HG03135 (cell line): ENCODE data around the gene MAP3K20.
"Not testable (repeated sequence)": the region's sequence is repeated elsewhere in the genome, so short reads cannot be mapped to it uniquely, and the experiment has no call there.

Experiments
- ATAC-seq: cut with Tn5 transposase; IDR thresholded peaks from one replicate; pipeline ENCODE4 v1.9.1; 2021; ENCODE audit warnings: mild to moderate bottlenecking, moderate library complexity; ENCODE audit not compliant: unreplicated experiment

Gene MAP3K20

DNA sequence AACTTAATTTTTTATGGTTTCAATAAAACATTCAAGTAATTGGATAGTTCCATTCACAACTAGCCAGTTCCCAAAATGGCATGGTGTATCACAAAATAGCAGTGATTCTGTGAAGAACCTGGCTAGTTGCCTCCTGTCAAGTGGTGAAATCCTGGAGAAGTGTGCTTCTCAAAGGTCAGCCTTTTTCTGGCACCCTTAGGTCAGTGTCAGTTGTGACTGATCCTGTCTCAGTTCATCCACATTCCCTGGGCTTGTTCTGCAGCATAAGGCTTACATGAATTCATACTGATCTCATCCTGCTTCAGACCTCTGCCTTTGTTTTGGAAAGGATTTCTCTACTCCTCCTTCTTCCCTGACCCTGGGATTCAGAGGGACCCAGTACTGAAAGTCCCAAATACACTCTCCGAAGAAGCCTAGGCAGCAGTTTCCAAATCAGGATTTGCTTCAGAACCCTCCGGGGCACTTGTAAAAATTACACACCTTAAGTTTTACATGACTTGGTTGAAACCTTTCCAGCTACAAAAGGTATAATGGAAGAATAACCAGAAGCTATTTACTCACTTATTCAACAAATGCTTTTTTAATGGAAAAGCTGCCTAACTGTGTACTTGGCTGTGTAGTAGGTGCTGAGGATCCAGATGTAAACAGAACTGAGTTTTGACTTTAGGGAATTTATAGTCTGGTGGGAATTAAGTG is 11.0 kb downstream of the MAP3K20 start:
- no peak for ATAC-seq

GRCh38 chr2:173087214-173087581 is 11.6 kb downstream of the MAP3K20 start:
- ATAC-seq, result no peak

DNA sequence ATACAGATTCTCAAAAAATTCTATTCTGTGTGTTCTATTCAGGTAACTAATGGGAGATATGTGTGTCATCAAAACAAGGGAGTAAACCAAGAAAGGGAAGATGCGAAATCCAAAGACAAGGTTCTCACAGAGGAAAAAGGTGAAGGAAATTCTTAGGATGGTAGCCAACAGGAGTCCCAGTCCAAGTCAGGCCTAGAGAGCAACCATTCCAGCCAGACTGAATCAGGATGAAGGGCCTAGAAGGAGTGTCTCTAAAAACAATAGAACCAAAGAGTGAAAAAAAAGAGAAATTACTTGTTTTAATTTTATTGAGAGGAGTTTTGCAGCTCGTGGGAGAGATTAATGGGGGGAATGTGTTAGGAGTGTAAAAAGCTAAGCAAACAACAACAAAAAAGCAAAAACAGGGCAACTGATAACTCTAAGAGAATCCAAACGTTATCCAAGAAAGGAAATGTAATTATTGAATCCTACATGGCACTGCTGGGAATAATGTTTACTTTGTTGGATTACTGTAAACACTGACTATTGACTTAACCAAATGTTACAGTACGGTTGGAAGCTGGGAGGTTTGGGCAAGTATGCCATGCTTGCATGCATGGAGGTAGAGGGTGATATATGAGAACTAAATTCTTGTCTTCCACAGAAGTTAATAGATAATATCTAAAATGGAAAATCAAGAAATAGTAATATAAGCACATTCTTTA is 12.3 kb downstream of the MAP3K20 start:
- no peak for ATAC-seq

DNA sequence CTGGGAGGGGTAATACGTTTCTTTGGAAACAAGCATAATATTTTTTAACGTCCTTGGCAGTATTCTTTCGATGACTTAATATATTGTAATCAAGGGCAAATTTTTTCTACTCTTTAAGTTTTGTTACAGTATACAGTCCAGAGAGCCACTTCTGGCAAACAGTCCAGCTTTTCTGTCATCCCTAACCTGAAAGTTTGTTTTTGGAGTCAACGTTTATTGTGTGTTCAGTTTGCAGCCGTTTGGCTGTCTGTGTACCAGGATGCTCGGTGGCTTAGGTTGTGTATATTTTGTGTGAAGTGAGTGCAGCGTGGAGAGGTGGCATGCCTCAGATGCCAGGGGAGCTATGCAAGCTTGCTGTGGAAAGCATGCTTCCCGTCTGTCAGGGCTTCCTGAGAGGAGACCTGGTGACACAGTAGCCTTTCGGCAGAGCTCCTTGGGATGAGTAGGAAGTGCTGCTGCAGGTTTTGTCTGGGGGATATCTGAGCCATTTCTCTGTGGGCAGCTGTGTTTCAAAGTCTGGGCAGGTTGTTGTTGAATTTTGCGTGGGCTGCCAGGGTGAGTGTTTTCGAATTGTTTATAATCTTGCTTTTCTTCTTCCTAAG is 14.7 kb downstream of the MAP3K20 start:
- ATAC-seq, result no peak

DNA sequence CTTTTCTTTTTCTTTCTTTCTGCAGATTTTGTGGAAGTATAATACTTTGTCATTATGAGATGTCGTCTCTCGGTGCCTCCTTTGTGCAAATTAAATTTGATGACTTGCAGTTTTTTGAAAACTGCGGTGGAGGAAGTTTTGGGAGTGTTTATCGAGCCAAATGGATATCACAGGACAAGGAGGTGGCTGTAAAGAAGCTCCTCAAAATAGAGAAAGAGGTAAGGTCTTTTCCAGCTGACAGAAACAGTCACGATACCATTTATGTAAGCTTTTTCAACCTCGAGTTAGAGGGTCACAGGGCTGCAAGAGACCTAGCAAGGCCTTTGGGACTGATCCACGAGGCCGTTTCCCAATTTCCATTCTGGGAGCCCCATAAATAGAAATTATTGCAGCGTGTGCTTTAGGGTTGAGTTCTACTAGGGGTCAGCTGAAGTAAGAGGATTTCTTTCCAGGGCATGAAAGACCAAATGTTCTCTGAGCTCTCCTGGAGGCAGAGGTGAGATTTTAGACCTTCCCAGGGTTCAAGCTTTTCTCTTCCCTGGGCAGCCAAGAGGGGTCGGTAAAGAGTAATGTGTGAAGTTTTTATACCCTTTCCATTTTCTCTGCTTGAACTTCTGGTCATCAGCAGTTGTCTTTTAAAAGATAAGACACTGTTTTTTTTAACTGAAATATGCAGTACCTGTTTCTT is 15.5 kb downstream of the MAP3K20 start:
- no peak for ATAC-seq

DNA sequence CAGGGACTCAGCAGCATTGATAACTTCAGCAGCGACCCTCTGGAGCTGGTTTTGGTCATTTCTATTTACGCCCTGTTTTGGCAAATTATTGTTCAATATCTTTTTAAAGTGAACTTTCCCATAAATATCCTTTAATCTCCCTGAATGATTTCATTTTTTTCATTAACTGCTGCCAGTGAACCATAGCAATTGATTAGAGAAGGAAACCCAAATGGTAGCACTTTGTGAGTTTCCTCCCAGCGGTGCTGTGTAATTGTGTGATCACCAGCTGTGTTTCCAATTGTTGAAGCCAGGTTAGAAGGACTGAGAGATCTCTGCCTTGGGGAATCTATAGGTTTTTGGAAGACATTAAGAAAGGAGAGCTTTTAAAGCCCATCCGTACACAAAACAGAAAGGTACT is 16.3 kb downstream of the MAP3K20 start:
- ATAC-seq, result no peak

DNA sequence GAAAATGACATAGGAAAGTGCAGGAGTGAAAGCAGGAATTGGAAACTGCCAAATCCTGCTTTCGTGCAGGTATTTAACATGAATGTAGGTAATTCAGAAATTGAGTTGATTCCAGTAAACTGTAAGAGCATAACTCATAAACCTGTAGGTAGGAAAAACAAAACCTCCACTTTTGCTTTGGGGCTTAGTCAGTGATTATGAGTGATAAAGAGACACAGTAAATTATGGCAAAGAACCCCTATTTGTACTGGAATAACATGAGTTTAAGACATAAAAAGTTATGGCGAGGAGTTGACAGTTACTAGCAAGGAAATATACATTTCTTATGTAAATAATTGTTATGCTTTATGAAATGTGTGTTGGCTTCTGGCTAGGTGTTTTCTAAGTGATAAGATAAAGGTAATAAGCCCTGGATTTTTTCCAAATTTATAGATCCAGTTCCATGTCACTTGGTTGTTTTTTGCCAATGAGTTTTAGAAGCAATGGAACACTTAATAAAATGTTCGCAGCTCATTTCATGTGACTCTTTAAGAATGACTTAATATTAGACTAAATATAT is 17.3 kb downstream of the MAP3K20 start:
- no peak for ATAC-seq

- ATAC-seq, result not testable (repeated sequence)
These were observed 18.0 kb downstream of the MAP3K20 start for GRCh38 chr2:173093617-173094016.

GRCh38 chr2:173094731-173095130 is 19.1 kb downstream of the MAP3K20 start:
- no peak for ATAC-seq

DNA sequence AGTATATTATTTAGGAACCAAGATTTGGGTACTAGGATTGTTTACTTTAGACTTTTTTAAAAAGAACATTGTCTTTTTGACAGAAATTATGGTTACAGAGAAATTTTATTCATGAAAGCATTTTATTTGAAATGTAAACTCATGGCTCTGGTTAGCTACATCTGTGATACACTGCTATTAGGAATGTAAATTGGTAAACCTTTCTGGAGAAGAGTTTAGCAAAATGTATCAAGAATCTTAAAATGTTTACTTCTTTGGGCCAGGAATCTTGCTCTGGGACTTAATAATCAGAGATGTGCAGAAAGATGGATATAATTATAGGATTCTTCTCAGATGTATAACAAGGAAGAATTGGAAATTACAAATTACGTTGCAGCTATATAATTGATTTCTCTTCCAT is 19.7 kb downstream of the MAP3K20 start:
- ATAC-seq, result no peak

- no peak for ATAC-seq
These were observed 23.6 kb downstream of the MAP3K20 start for GRCh38 chr2:173099271-173099670.

DNA sequence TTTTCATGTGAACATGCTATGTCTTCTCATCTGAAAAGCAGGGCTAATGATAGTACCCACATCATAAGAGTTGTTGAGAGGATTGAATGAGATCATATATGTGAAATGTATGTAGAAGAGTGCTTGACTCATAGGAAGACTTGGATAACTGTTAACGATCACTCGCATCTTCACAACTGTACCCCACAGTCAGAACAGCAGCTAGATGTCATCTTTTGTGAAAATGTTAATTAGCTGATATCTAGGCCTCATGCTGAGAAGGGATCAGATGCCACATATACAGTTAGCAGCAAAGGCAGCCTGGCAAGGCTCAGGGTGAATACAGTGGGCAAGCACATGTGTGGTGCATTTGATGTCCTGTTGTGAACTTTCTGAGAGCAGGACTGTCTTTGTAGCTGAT is 24.2 kb downstream of the MAP3K20 start:
- ATAC-seq, result no peak

DNA sequence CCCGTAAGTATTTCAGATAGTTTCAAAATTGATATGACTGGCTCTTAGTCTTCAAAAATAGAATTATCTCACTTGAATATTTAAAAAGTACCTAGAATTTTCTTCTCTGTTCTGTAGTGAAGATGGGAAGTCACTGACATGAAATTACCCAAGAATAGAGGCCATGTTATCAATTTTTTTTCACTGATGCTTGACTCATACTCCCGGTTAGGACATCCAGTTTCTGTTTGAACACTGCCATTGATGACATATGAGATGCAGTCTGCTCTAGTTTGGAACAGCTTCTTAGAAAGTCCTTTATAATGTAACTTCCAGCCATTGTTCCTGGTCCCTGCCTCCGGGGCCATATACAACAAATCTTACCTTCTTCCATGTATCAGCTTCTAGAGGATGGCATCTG is 26.0 kb downstream of the MAP3K20 start:
- no peak for ATAC-seq

GRCh38 chr2:173104156-173104555 is 28.5 kb downstream of the MAP3K20 start:
- ATAC-seq, result no peak

DNA sequence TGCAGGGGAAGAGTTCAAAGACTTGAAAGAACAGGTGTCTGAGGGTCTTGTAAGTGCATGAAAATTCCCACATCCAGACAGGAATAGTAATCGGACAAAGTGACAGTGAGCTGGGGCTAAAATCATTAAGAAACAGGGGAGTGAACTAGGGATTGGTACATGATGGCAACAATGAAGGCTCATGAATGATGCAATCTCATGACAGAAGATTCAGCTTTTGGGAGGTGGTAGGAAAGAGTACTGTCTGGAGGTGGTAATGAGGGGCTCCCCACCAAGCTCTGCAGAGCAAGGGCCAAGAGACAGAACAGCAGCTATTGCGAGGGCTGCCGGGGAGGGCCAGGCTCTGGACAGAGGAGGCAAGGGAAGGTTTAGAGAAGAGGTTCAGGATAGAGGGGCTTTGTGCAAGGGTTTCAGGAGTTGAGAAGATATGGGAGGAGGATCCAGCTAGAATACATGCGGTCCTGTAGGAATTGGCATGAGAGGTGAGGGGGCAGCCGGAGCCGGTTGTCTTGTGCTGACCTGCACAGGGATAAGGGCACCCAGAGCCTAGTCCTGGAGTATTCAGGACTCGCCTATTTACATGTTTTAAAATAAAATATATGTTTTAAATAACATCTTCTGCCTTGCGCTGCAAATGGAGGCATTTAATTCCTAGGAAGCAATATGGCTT is 31.4 kb downstream of the MAP3K20 start:
- ATAC-seq, result no peak

DNA sequence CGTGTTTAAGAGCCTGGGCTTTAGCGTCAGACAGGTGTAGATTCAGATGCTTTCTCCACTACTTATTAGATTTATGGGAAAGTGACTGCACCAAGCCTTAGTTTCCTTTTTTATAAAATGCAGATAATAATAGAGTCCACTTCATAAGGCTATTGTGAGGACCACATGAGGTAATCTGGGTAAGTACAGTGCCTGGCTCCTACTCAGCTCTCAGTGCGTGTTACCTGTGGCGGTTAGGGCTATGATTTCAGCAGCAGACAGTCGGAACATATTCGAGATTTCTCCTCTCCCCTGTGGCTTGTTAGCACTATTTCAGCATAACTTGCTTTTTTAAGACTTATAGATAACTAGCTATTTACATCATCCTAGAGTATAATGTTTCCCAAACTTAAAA is 32.0 kb downstream of the MAP3K20 start:
- ATAC-seq, result no peak

GRCh38 chr2:173109253-173110188 is 33.9 kb downstream of the MAP3K20 start:
- no peak for ATAC-seq

GRCh38 chr2:173117678-173118077 is 42.0 kb downstream of the MAP3K20 start:
- ATAC-seq, result no peak

DNA sequence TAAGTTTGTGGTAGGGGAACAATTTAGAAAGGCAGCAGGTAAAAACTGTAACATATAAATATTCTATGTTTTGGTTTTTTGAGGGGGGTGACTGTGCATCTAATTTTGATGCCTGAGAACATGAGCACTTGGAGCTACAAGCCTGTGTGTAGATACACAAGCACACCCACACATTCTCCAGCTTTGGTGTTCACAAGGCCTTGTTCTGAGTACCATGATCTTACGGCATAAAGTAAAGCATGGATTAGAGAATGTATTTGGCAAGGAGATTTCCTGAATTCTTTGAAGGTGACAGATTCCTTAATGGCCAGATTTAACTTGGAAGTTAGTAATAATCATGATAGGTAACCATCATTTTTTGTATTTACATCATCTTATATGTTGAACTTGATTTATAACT is 42.7 kb downstream of the MAP3K20 start:
- ATAC-seq, result no peak
